ENCODE results near the gene PTPRM. TPM values are rescaled to one million over a fixed set of nuclear protein-coding genes. Genes with fewer than 3 reads are reported as not detected.

PTPRM gene
- total RNA-seq, 1 experiment from 2014 or later, result 6.2 TPM

GRCh38 chr18:8367217-8367988 is 800.3 kb downstream of the PTPRM start:
- H3K4me3 Mint-ChIP-seq, result peak overlapping the region; percentile 40 to 53
- H3K36me3 Mint-ChIP-seq (ENCODE audit: insufficient read depth in 1 of 3, low read depth in 3 of 3), result no peaks in the 10 kb centered on the region
- Histone ChIP-seq H2AK5ac (ENCODE audit: insufficient read length, low read length) (no peak overlapping the region), H3K18ac (ENCODE audit: insufficient read length, low read depth, low read length) (no peak overlapping the region), H3K56ac (ENCODE audit: insufficient read length, low read depth, low read length) (no peak overlapping the region), H2AFZ (ENCODE audit: low read length) (no peak overlapping the region), H3K14ac (ENCODE audit: insufficient read depth, low read length) (no peak overlapping the region), H3K23me2 (ENCODE audit: insufficient read length, low read depth, low read length, poor library complexity, severe bottlenecking) (no peaks in the 10 kb centered on the region), H4K5ac (ENCODE audit: insufficient read length, low read depth, low read length) (no peak overlapping the region), H4K20me1 (ENCODE audit: control insufficient read depth, insufficient read depth, insufficient read length) (no peaks in the 10 kb centered on the region), H2BK120ac (ENCODE audit: low read depth, low read length, poor library complexity, severe bottlenecking) (no peak overlapping the region), H2BK5ac (ENCODE audit: insufficient read length, low read length) (no peak overlapping the region), H3K79me1 (ENCODE audit: insufficient read depth, low read depth, low read length, poor library complexity, severe bottlenecking) (no peaks in the 10 kb centered on the region), H3K9me3 (ENCODE audit: control insufficient read depth, low read depth, low read length) (no peaks in the 10 kb centered on the region), H3T11ph (ENCODE audit: low read length) (no peak overlapping the region), H3K27me3 (ENCODE audit: insufficient read depth, low read length) (no peaks in the 10 kb centered on the region), H3K23ac (ENCODE audit: insufficient read length, low read depth, low read length) (no peak overlapping the region), H3K4me1 (ENCODE audit: insufficient read depth, low read length) (no peaks in the 10 kb centered on the region), H3K4me2 (ENCODE audit: insufficient read depth, insufficient read length, low read length) (peak overlapping the region; percentile 6), H2BK12ac (ENCODE audit: insufficient read length, low read depth, low read length) (no peak overlapping the region), H4K91ac (ENCODE audit: insufficient read length, low read depth, low read length) (no peak overlapping the region), H2BK15ac (ENCODE audit: low read depth, low read length) (no peak overlapping the region), H3K79me2 (ENCODE audit: insufficient read depth, low read length) (no peaks in the 10 kb centered on the region), H3K9ac (ENCODE audit: extremely low read depth, insufficient read length, low read length) (no peak overlapping the region), H4K8ac (replicated peaks; ENCODE audit: insufficient read length, low read depth, low read length) (no peak overlapping the region), H3K27ac (ENCODE audit: insufficient read length, low read depth, low read length) (no peak overlapping the region), H2BK20ac (ENCODE audit: low read depth, low read length, poor library complexity, severe bottlenecking) (no peak overlapping the region), H3K4ac (ENCODE audit: low read depth, low read length) (no peak overlapping the region)
- no CpG with 5 or more reads among the region's 47 CpGs for WGBS (ENCODE audit: extremely low coverage, insufficient read length, low lambda C conversion rate)
- peak; percentile 83 for TF ChIP-seq CTCF (conservative IDR thresholded peaks at IDR 0.05)
- H3K4me1 Mint-ChIP-seq, result peaks cover 7 to 20% of the 10 kb centered on the region in 2 experiments
- peaks cover 17% of the 10 kb centered on the region for H3K27me3 Mint-ChIP-seq (ENCODE audit: low read depth)
- no peak overlapping the region; a peak in 1 of 7 replicates for H3K27ac Mint-ChIP-seq
- DNase-seq, result peak; percentile 83
- H3K9me3 Mint-ChIP-seq, result no peaks in the 10 kb centered on the region
